ENCODE data around the gene PIP5K1C.
"Not testable (repeated sequence)": the region's sequence is repeated elsewhere in the genome, so short reads cannot be mapped to it uniquely, and the experiment has no call there.

Gene PIP5K1C

GRCh38 chr19:3673506-3674439 lies 26.5 kb downstream of the PIP5K1C start:
- no peak for DNase-seq

- no peak for DNase-seq
Observed at GRCh38 chr19:3672993-3673392, 27.3 kb downstream of the PIP5K1C start.

- DNase-seq, result no peak
Observed at GRCh38 chr19:3672575-3672948, 27.7 kb downstream of the PIP5K1C start.

- DNase-seq, result no peak
Observed at GRCh38 chr19:3671680-3672574, 28.3 kb downstream of the PIP5K1C start.

- DNase-seq, result no peak
Observed at GRCh38 chr19:3670796-3671679, 29.2 kb downstream of the PIP5K1C start.

- DNase-seq, result no peak
Observed at GRCh38 chr19:3669947-3670795, 30.1 kb downstream of the PIP5K1C start.

GRCh38 chr19:3669082-3669946 lies 31.0 kb downstream of the PIP5K1C start:
- no peak for DNase-seq

GRCh38 chr19:3668331-3669081 lies 31.8 kb downstream of the PIP5K1C start:
- DNase-seq, result no peak

GRCh38 chr19:3667766-3668165 lies 32.5 kb downstream of the PIP5K1C start:
- DNase-seq, result no peak

- no peak for DNase-seq
Observed at GRCh38 chr19:3667037-3667638, 33.1 kb downstream of the PIP5K1C start.

GRCh38 chr19:3666545-3666856 lies 33.8 kb downstream of the PIP5K1C start:
- not testable (repeated sequence) for DNase-seq

- peak; percentile 27 for DNase-seq
Observed at GRCh38 chr19:3665681-3666544, 34.4 kb downstream of the PIP5K1C start.

GRCh38 chr19:3664879-3665642 lies 35.2 kb downstream of the PIP5K1C start:
- DNase-seq, result no peak

- no peak for DNase-seq
Observed at GRCh38 chr19:3663838-3664237, 36.4 kb downstream of the PIP5K1C start.

- no peak for DNase-seq
Observed at GRCh38 chr19:3661284-3662238, 38.7 kb downstream of the PIP5K1C start.

- DNase-seq, result no peak
Observed at GRCh38 chr19:3660493-3661219, 39.6 kb downstream of the PIP5K1C start.

Data from NK-92 treated with Interleukin-12 subunit alpha and Interleukin-12 subunit beta, amount 100 ng/mL, for 24 hours (cell line).